ENCODE measurements around the gene KCNG4. TPM values are rescaled to one million over a fixed set of nuclear protein-coding genes. Genes with fewer than 3 reads are reported as not detected.

Gene KCNG4
- total and polyA plus RNA-seq, 10 of the 15 experiments (the other 5 are each of a cell fraction or from before 2014, with no cell fraction given), result not detected

DNA sequence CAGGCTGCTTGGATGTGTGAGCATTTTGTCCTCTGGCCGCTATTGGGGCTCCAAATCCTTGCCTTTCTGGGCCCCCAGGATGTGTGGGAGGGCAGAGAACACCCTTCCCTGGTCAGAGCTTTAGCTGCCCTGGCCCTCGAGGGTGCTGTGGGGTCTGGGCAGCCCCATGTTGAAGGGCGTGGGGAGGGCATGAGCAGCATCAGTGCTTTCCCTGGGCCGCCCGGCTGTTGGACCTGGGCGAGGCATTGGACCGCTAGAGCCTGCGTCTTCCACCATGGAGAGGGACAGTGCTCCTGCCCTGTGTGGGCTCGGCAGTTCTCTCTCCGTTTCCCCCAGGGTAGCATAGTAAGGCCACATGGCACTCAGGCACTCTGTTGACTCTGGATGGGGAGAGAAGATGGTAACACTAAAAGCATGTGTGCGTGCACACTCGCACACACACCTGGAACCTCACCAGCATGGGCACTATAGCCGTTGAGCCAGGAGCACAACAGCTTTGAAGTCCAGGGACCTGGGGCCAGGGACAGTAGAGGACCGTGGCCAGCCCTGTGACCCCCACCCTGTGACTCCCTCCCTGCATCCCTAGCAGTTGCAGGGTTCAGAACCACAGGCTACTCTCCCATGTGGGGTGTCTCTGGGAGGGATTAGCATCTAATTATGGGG lies 42.2 kb downstream of the KCNG4 start:
- SMC1A ChIA-PET (ENCODE audit: uncharacterized antibody, unreplicated experiment), result no interaction called here
- in situ Hi-C loops (cut with MboI) (no loop called here), intact Hi-C loops (cut with micrococcal nuclease; ENCODE audit: unreplicated experiment) (no loop called here)
- no TSS peak for BruUV-seq (replicated peaks)
- Histone ChIP-seq H3K27me3 (replicated peaks in 1 of 2; ENCODE audit: control insufficient read depth in 2 of 2, insufficient read depth in 2 of 2, low read length in 1 of 2) (0 out of 4 replicates have a peak, but pooled peaks cover 0 to 2% of the 10 kb centered on the region in 2 experiments), H3K36me3 (ENCODE audit: control insufficient read depth in 2 of 2, insufficient read depth in 2 of 2, low read length in 1 of 2) (no peaks in the 10 kb centered on the region), H4K20me1 (ENCODE audit: control insufficient read depth, insufficient read depth) (no peaks in the 10 kb centered on the region), H3K4me2 (ENCODE audit: control insufficient read depth, insufficient read depth) (no peak overlapping the region), H3K27ac (ENCODE audit: control insufficient read depth, insufficient read depth) (no peak overlapping the region), H3K79me2 (ENCODE audit: control insufficient read depth, insufficient read depth, low read length) (no peaks in the 10 kb centered on the region), H3K4me3 (no peak overlapping the region), H3K9me3 (replicated peaks; ENCODE audit: control insufficient read depth, insufficient read depth, low read length) (no peaks in the 10 kb centered on the region), H3K4me1 (ENCODE audit: control insufficient read depth, insufficient read depth, low read length) (no peaks in the 10 kb centered on the region), H3K9ac (ENCODE audit: control insufficient read depth, insufficient read depth, low read length) (no peak overlapping the region), H2AFZ (ENCODE audit: control insufficient read depth, low read depth, low read length) (no peak overlapping the region)
- POLR2A ChIA-PET, result no interaction called here
- WGBS (ENCODE audit: insufficient coverage, insufficient replicate concordance, low lambda C conversion rate, missing lambda C conversion rate), result 50% methylated on average over 14 of the region's 14 CpGs
- CTCF ChIA-PET, result no interaction called here
- TF ChIP-seq BACH1 (IDR thresholded peaks at IDR 0.05; ENCODE audit: borderline replicate concordance) (no peak), RFX5 (IDR thresholded peaks at IDR 0.05; ENCODE audit: low read depth, low read length) (no peak), ZNF622 (IDR thresholded peaks at IDR 0.05) (no peak), NFYB (IDR thresholded peaks at IDR 0.05; ENCODE audit: insufficient read depth, low read depth, low read length) (no peak), SRF (IDR thresholded peaks at IDR 0.05; ENCODE audit: low read depth in 2 of 2, low read length in 2 of 2) (no peak), ZNF24 (IDR thresholded peaks at IDR 0.05) (no peak), CREM (IDR thresholded peaks at IDR 0.05; ENCODE audit: low read depth) (no peak), ZNF217 (IDR thresholded peaks at IDR 0.05) (no peak), RAD21 (IDR thresholded peaks at IDR 0.05; ENCODE audit: insufficient read depth, low read depth, low read length) (no peak)
- TF ChIP-seq, protein P1, sequence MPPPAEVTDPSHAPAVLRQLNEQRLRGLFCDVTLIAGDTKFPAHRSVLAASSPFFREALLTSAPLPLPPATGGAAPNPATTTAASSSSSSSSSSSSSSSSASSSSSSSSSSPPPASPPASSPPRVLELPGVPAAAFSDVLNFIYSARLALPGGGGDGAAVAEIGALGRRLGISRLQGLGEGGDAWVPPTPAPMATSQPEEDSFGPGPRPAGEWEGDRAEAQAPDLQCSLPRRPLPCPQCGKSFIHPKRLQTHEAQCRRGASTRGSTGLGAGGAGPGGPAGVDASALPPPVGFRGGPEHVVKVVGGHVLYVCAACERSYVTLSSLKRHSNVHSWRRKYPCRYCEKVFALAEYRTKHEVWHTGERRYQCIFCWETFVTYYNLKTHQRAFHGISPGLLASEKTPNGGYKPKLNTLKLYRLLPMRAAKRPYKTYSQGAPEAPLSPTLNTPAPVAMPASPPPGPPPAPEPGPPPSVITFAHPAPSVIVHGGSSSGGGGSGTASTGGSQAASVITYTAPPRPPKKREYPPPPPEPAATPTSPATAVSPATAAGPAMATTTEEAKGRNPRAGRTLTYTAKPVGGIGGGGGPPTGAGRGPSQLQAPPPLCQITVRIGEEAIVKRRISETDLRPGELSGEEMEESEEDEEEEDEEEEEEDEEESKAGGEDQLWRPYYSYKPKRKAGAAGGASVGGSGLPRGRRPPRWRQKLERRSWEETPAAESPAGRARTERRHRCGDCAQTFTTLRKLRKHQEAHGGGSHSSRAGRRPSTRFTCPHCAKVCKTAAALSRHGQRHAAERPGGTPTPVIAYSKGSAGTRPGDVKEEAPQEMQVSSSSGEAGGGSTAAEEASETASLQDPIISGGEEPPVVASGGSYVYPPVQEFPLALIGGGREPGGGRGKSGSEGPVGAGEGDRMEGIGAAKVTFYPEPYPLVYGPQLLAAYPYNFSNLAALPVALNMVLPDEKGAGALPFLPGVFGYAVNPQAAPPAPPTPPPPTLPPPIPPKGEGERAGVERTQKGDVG (CRISPR knock-in tag; IDR thresholded peaks at IDR 0.05), result no peak
- TF ChIP-seq, protein P2, sequence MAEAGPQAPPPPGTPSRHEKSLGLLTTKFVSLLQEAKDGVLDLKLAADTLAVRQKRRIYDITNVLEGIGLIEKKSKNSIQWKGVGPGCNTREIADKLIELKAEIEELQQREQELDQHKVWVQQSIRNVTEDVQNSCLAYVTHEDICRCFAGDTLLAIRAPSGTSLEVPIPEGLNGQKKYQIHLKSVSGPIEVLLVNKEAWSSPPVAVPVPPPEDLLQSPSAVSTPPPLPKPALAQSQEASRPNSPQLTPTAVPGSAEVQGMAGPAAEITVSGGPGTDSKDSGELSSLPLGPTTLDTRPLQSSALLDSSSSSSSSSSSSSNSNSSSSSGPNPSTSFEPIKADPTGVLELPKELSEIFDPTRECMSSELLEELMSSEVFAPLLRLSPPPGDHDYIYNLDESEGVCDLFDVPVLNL (IDR thresholded peaks at IDR 0.05; ENCODE audit: low read depth, low read length), result no peak
- ATAC-seq (no peak), FAIRE-seq (no peak), DNase-seq (ENCODE audit: low read depth, low spot score) (no peak)
- RAD21 ChIA-PET (ENCODE audit: unreplicated experiment), result no interaction called here

Measured in GM12878 (cell line).